GM18508 (cell line): Measurements from ENCODE around the gene COG4.

Experiments used
- ATAC-seq: cut with Tn5 transposase; IDR thresholded peaks from one replicate; pipeline ENCODE4 v1.9.1; 2021; ENCODE audit warnings: moderate number of reproducible peaks; ENCODE audit not compliant: insufficient read depth, unreplicated experiment

COG4 gene

DNA sequence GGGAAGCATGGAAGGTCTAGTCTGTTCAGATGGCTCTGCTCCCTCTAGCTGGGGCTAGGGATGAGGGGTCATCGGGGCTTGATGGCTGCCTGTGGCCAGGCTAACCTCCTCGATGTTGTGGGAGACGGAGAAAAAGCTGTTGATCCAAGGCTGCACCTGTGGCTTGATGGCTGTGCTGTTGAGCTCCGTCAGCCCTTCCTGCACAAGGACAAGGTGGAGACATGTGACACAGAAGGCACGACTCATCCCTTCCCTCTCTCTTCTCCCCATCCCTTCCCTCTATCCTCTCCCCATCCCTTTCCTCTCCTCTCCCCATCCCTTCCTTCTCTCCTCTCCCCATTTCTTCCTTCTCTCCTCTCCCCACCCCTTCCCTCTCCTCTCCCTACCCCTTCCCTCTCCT lies 40.7 kb downstream of the COG4 start:
- no peak for ATAC-seq

DNA sequence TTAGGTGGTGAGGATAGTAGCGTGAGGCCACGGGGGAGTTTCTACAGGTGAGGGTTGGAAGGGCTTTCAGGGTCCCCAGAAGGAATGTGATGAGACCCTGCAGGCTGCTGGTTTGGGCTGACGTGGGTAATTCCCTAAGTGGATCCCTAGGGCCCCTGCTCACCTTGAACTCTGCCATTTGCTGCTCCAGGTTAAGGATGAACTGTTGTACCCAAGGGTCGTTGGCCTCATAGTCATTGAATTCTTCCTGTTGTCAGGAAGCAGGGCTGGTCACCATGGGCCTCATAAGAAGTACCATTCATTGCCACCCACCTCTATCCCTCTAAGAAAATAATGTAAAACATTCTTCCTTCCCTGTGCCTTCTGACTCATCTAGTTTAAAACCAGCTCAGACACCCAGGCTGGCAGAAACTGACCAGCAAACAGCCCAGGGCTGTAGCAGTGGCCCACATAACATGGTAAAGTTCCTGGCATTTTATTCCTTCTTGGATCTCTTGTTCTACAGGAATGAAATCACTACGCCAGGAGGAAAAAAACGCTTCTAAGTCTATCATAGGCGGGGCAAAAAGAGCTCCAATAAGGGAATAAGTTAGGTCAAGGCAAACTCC lies 41.3 kb downstream of the COG4 start:
- ATAC-seq, result no peak

DNA sequence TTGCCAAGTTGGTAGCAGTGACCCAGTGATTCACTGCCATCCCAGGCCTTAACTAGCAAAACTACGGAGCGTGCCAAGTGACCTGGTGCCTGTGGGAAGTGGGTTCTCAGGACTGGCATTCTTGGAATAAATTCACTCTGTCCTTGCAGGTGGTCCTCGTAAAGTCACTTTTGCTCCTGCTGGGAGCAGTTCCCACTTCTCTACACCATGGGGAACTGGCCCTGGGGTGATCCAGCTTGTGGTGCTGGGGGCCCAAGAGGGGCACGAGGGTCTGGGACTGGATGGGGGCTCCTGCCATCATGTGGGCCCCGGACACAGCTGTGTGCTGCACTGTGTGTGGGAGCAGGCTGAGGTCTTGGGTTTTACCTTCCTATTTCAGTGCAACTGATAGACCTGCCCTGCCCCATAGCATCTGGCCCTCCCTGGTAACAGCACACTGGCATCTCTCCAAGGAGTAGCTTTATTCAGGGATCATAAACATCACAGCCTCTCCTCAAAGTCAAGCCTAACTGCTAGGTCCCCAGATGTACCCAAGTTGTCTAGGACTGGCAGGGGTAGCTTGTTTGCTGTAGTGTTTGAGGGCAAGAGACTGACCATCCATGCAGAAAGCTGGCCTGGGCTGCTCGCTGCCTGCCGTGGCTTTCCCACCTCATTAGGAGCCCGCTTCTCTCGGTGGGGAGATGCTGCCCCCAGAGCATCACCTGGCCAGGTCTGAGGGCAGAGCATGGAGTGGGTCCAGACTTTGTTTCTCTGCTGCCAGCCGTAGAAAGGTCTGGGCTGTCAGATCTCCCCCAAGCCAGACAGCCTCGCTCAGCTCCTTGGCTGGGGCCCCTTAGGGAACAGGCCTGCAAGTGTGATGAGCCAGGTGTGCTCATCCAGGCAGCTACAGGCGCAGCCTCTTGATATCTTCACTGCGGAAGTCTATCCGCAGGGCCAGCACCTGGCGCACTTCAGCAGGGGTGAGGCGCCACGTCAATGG lies 42.9 kb downstream of the COG4 start:
- no peak for ATAC-seq

DNA sequence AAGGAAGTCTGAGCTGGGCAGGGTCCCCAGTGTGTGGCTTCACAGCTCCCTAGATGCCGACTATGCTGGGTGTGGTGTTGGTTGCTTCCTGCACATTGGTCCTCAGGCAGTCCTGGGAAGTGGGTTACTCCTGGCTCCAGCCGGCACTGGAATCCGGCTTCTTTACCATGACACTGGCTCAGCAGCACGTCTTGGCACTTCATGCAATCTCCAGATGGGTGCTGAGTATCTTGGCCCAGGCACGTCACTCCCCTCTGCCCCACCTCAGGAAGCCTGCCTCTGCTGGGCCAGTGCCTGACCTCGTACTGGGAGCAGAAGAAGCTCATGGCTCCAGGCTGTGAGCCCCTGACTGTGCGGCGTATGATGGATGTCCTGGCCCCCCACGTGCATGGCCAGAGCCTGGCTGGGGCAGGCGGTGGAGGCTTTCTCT lies 44.4 kb downstream of the COG4 start:
- no peak for ATAC-seq

DNA sequence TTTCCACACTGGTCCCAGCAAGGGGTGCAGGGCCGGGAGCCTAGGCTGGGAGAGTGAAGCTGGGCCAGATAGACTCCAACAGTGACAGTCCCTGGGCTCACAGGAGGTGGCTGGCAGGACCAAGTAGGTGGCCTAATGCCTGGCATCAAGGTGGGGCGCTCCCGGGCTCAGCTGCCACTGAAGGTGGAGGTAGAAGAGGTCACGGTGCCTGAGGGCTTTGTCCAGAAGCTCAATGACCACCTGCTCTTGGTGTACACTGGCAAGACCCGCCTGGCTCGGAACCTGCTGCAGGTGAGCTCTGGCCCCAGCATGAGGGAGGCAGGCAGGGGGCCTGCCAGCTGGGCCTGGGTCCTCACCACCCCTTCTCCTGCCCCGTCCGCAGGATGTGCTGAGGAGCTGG lies 45.2 kb downstream of the COG4 start:
- no peak for ATAC-seq

DNA sequence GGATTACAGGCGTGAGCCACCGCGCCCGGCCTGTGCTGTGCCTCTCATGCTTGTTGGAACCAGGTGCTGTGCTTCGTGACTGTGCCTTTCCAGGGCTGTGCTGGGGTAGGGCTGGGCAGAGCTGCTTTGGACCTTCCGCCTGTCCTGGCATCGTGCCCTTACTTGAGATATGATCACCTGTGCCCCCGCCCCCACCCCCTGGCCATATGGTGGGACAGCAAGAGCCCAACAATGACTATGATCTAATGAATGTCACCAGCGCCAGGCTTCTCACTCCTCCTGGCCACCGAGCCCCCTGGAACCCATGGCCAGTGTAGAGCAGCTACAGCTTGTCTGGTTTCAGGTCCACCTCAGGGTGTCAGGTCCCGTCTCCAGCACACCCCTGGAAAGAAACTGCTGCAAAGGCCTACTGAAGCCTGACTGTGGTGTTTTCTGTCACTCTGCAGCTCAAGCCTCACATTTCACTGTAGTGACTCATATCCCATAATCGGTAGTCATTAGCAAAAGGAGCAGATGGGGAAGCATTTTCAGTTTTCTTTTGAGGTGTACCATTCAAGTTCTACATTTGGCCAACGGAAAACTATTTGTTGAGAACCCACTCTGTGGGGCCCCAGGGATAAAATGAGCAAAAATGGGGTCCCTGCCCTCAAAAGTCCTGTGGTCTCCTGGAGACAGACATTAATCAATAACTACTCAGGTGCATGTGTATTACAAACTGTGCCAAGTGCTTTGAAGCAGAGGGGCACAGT lies 46.9 kb downstream of the COG4 start:
- ATAC-seq, result peak; percentile 85

DNA sequence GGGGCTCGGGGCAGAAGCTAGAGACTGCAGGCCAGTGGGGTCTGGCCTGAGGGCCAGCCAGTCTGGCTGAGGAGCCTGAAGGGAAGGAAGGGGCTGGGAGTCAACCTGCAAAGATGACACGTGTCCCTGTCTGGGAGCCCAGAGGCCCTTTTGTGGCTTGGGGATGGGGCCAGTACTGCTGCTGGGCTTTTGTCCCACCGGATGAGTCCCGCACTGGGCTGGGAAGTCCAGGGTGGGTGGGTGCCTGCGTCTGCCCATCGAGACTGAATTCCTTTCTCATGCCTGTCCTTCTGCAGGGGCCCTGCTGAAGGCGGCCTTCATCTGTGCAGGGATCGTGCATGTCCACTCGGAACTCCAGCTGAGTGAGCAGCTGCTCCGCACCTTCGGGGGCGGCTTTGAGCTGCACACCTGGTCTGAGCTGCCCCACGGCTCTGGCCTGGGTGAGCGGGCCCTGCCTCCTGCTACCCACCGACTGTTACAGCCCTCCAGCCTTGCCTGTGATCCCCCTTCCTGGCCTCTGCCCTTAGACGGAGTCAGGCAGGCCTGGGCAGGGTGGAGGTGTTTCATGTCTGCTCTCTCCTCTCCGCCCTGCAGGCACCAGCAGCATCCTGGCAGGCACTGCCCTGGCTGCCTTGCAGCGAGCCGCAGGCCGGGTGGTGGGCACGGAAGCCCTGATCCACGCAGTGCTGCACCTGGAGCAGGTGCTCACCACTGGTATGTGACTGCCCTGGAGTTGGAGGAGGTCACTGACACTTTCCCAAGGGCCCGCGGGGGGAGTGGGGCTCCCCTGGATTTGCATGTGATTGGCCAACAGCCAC lies 48.1 kb downstream of the COG4 start:
- ATAC-seq, result no peak

DNA sequence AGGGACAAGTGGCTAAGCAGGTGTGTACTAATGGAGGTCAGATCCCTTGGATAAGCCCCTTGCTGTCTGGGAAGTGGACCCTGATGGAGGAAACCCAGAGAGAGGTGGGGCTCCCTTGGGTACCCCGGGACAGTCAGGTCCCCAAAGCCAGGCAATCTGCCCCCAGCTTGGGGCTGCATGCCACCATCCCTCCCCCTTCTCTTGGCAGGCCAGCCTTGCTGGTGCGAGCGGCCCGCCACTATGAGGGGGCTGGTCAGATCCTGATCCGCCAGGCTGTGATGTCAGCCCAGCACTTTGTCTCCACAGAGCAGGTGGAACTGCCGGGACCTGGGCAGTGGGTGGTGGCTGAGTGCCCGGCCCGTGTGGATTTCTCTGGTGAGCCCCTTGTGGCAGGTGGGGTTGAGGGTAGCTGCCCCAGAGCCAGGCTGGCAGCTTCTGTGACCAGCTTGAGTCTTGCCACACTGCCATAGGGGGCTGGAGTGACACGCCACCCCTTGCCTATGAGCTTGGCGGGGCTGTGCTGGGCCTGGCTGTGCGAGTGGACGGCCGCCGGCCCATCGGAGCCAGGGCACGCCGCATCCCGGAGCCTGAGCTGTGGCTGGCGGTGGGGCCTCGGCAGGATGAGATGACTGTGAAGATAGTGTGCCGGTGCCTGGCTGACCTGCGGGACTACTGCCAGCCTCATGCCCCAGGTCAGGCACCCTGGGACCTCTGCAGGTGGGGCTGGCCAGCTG lies 48.9 kb downstream of the COG4 start:
- ATAC-seq, result no peak

DNA sequence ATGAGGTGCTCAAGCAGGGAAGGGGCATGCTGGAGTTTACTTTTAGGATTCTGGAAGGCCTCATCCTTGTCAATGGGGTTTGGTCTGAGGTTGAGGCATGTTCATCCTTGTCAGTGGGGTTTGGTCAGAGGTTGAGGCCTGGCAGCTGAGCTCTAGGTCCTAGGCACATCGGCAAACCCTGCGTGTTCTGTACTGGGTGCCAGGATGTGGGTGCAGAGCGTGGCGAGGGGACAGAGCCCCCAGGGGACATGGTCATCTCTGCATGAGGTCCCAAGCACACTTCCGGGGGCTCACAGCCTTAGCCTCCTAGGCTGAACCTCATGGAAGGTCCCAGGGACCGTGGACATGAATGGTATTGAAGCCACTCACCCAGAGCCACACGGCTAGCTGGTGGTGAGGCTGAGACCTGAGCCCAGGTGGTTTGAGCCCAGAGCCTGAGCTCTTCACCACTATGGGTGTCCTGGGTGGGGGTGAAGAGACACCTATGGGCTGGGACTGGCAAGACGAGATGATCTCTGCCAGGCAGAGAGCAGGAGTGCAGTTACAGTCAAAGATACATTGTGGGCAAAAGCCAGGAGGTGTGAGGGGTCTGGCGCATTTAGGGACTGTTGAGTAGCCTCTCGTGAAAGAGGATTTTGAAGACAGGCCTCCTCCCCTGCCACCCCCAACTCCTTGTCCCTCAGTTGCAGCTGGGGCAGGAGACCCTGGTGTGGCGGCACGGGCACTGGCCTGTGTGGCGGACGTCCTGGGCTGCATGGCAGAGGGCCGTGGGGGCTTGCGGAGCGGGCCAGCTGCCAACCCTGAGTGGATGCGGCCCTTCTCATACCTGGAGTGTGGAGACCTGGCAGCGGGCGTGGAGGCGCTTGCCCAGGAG lies 49.7 kb downstream of the COG4 start:
- ATAC-seq, result no peak

DNA sequence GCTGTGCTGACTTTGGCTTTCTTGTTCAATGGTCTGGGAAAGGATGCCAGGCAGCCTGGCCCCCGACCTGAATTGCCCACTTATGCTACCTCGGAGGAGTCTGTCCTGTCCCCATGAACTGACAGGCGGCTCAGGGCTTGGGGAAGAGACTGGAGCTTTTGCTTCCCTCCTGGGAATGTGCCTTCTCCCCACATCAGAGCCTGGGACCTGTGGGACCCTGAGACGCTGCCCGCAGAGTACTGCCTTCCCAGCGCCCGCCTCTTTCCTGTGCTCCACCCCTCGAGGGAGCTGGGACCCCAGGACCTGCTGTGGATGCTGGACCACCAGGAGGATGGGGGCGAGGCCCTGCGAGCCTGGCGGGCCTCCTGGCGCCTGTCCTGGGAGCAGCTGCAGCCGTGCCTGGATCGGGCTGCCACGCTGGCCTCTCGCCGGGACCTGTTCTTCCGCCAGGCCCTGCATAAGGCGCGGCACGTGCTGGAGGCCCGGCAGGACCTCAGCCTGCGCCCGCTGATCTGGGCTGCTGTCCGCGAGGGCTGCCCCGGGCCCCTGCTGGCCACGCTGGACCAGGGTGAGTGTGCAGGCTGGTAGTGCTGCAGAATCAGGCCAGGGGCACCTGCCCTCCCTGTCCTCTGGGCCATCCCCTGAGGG lies 50.4 kb downstream of the COG4 start:
- ATAC-seq, result no peak

DNA sequence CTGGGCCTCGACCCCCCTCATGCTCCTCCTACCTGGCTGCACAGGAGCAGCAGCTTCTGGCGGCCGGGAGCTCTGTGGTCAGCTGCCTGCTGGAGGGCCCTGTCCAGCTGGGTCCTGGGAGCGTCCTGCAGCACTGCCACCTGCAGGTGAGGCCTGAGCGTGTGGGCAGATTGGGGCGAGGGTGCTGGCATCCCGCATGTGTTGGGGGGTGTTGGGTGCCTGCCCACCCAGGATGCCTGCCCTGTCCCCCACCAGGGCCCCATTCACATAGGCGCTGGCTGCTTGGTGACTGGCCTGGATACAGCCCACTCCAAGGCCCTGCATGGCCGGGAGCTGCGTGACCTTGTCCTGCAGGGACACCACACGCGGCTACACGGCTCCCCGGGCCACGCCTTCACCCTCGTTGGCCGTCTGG lies 52.4 kb downstream of the COG4 start:
- no peak for ATAC-seq

DNA sequence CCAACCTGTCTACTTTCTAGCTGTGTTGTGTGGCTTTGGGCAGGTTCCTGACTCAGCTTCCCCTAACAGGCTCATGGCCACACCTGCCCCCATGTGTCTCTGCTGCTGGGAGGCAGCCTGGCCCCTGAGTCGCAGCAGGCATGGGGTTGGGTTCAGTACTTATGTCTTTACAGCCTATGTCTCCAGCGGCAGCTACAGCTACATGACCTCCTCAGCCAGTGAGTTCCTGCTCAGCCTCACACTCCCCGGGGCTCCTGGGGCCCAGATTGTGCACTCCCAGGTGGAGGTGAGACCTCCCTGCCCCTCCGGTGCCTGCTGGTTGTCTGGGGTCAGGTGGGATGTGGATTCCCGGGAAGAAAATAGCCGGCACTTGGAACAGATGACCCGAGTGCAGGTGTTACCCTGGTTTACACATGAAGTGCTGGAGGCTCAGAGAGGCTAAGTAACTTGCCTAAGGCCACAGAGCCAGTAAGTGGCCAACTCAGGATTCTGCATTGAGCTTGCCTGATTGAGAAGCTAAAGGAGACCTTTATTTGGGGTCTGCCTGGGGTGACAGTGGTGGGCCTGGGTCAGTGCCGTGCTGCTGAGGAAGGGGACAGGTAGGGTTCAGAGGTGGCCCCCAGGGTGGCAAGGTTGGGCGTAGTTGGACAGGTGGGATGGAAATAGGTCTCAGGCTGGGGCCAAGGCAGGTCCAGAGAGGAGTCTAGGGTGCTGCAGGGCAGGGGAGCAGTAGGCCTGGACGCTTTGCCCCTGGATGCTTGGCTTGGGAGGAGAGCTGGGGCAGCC lies 53.0 kb downstream of the COG4 start:
- ATAC-seq, result no peak

DNA sequence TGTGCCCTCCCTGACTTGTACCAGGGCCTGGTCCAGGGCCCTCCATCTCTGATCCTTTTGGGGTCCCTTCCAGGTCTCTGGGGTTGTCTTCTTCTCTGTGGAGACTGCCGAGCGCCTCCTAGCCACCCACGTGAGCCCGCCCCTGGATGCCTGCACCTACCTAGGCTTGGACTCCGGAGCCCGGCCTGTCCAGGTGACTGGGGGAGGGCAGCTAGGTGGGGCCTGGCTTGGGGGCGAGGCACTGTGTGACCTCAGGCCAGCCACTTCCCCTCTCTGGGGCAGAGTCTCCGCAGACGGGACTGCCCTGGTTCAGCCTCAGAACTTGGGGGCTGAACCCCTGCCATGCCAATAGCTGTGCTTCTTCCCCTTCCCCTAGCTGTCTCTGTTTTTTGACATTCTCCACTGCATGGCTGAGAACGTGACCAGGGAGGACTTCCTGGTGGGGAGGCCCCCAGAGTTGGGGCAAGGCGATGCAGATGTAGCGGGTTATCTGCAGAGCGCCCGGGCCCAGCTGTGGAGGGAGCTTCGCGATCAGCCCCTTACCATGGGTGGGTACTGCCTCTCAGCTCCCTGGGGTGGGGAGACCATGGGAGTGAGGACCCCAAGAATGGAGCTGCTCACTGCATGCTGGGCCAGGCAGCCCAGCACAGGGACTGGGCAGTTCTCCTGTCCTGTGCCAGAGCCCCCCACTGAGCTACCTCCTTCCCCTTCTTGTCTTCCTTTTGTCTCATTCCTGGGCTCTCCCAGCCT lies 54.4 kb downstream of the COG4 start:
- no peak for ATAC-seq

DNA sequence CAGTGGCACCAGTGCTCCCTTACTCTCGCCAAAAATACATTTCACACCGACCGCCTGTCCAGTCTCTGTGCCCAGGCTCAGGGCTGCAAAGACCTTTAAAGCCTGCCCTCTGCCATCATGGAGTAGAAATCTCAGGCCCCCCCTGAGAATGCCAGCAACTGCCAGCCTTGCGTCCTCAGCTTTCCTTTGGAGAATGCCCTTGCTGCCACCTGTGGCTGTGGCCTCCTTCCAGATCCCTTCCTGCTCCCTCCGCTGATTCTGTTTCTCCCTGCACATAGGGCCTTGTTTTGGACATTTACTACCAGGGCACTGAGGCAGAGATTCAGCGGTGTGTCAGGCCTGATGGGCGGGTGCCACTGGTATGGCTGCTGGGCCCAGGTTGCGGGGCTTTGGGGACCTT lies 55.7 kb downstream of the COG4 start:
- ATAC-seq, result no peak

DNA sequence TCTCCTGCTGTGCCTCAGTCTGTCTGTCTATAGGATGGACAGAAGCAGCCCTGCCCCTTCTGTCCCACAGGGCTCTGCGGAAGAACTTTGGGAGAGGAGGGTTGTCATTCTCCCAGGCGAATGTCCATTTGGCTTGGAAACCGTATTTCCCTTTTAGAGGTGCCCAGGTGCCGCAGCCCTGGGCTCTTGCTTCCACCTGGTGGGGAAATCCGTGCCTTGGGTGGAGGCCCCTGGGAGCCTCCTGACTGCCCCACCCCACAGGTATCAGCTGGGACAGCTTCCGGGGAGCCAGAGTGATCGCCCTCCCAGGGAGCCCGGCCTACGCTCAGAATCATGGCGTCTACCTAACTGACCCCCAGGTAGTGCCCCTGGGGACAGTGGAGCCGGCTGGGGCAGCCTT lies 56.2 kb downstream of the COG4 start:
- no peak for ATAC-seq

DNA sequence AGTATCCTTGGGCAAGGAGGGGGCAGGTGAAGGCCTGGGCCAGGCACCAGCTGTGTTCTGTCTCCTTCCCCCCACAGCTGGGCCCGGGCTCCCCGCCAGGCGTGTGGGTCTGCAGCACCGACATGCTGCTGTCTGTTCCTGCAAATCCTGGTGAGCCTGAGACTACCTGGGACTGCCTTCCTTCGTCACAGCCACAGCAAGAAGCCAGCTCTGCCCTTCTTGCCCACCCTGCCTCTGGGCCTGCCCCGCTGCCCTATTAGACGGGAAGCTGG lies 56.6 kb downstream of the COG4 start:
- no peak for ATAC-seq
